Kidney tubule cell (primary cell): ENCODE measurements around the gene PLPP2.

Experiments used
- DNase-seq: peaks from one replicate; pipeline ENCODE4 v3.0.0-alpha.2; 2018; ENCODE audit warnings: low spot score

The PLPP2 gene

DNA sequence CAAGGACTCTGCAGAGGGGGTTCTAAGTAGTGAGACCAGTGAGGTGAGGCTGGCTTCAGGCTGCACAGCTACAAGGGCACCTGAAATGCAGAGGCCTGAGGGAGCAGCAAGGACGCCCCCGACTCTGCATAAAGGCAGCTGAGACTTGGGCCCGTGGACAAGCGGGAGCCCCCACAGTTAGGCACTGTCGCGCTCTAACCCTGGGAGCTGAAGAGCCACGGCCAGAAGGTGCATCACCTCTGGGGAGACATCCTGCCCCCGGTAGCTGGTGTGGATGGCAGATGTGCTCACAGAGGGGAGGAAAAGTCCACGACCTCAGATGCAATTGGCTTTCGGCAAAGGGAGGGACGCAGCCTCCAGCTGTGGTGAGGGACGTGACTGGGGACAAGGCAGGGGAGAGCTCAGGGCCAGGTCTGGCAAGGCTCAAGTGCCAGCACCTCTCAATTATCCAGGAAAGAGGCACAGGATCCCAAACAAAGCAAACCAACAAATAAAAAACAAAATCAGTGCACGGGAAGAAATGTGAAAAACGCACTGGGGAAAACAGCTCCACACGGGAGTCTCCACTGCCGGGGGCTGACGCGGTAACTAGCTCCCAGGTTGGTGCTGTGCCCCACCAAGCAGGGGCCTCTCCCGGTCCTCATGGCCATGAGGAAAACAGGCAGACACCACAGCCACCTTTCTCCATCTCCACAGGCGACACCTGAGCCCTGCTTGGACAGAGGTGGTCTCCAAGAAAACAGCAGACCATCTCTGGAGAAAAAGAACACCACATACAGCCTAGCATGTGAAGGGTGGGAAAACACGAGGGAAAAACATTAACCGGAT, 23.0 kb upstream of the PLPP2 start:
- no peak for DNase-seq

DNA sequence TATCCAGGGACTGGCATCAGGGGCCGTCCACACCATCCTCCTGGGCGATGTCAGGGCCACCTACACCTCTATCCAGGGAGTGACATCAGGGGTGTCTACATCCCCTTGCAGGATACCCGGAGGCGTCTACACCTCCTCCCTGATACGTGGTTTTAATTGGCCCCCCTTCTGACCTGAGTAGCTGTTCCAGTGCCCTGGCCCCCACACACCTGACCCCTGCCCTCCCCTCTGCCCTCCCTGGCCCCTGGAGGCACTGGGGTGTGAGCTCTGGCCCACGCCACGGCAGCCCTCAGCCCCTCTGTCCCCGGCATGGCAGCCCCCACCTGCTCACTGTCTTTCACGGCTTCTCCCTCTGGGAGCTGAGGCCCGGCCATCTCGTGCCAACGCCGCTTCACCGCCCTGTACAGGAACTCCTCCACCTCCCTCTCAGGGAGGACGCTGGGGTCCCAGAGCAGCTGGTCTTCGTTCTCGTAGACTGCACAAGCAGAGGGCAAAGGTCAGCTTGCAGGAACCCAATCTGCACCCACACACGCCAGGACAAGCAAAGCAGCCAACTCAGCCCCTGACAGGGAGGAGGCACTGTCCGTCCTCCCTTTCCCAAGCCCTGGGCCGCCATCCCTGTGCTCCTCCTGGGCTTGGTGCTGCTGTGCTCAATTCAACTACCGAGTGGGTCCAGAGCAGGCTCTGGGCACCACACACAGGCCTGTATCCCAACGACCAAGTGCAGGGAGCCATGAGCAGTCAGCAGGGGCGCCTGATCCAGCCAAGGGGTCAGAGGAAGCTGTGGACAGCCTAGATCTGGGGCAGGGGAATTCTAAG, 22.2 kb upstream of the PLPP2 start:
- no peak for DNase-seq

GRCh38 chr19:311813-312261, 20.6 kb upstream of the PLPP2 start:
- DNase-seq, result no peak

DNA sequence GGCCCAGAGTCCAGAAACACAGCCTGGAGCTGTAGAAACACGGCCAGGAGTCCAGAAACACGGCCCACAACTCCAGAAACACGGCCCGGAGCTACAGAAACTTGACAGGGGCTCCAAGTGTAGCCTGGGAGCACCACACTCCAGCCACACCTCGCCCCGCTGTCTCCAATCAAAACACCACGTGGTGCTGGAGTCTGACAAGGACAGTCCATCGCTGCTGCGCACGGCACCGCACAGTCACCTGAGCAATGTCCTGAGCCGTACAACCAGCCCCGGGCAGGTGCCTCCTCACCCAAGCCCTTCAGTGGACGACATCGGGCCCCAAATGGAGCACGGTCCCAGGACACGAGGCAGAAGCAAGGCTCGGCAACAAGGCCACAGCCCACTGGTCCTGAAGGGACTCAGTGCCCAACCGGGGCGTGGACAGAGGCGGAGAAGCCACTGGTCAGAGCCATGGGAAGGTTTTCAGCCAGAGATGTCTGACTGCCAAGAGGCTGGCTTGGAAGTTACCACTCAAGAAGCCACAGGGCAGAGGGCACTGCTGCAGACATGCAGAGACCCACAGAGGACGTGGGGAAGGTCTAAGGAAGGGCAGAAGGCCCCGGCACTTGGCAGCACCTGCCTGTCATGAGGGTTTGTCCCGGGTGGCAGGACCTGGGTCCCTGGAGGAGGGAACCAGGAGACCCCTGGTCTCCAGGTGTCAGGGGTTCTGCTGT, 19.7 kb upstream of the PLPP2 start:
- DNase-seq, result no peak

DNA sequence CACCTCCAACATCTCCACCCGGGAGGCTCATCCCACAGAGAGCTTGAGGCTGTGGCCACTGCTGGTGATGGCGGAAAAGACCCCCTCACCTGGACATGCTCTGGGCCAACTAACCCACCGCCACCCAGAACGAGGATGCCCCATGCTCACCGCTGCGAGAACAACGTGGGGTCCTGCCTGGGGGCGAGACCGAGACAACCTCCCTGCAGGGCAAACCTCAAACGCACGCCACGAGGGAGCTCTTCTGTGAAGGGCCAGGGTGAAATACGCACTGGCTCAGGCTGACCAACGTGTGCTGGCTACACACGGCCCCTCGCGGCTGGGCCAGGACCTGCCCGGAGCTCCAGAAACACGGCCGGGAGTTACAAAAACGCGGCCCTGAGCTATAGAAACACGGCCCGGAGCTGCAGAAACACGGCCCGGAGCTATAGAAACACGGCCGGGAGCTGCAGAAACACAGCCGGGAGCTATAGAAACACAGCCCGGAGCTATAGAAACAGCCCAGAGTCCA, 19.0 kb upstream of the PLPP2 start:
- no peak for DNase-seq

DNA sequence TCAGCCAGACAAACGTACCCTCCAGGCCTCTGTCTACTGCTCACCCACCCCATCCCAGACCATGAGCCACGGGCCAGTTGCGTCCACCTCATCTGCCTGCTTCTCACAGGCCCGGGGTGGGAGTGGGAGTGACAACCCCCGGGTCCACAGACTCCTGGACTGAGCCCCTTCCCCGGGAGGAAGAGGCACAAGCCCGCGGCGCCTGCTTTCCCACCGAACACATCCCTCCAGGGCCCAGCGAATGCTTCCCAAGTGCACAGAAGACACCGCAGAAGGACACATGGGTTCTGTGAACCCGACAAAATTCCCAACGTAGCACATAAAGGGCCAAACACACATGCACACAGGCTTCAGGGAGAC, 18.0 kb upstream of the PLPP2 start:
- DNase-seq, result no peak

DNA sequence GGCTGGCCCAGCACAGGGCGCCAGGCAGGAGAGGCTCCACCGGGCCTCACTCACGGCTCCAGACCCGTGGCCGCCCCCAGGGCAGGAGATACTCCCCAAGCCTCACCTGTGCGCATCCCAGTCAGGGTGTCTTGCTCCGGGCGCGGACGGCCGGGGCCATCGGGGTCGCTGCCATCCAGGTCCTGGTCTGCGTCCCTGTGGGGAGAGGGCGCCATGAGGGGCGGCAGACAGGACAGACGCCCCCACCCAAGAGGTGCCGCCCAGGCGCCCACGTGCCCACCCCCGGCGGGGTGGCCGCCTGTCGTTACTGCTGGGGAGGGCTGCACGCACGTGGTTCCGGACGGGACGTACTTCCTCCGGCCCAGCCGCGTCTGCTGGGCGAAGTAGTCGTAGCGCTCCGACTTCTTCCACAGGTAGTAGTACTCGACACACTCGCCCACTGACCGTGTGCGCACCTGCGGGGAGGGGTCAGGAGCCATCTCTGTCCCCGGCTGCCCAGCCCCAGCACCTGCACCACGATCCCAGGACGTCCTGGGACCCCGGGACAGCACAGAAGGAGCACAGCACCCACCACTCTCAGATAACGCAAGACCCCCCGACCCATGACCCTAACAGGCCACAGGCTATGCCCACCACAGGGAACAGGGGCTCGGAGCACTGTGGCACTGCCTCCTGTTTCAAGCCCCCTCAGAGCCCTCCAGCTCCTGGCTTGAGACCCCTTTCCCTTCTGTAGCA, 17.4 kb upstream of the PLPP2 start:
- no peak for DNase-seq

GRCh38 chr19:307793-308420, 16.7 kb upstream of the PLPP2 start:
- DNase-seq, result no peak

DNA sequence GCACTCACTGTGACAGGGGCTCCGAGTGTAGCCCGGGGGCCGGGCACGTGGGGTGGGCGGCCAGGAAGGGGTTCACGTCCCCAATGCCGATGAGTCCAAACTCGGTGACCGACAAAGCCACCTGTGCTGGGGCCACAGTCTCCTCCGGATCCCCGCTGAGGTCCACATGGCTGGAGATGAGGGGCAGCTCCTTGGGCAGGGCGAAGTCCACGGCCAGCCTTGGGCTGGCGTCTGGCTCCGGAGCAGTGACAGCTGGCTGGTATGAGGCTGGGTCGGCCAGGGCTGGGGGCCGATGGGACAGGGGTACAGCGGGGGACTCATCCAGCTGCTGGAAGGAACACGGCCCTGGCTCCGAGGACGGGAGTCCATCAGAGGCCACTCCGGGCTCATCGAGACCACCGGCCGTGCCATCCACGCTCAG, 15.9 kb upstream of the PLPP2 start:
- DNase-seq, result no peak

DNA sequence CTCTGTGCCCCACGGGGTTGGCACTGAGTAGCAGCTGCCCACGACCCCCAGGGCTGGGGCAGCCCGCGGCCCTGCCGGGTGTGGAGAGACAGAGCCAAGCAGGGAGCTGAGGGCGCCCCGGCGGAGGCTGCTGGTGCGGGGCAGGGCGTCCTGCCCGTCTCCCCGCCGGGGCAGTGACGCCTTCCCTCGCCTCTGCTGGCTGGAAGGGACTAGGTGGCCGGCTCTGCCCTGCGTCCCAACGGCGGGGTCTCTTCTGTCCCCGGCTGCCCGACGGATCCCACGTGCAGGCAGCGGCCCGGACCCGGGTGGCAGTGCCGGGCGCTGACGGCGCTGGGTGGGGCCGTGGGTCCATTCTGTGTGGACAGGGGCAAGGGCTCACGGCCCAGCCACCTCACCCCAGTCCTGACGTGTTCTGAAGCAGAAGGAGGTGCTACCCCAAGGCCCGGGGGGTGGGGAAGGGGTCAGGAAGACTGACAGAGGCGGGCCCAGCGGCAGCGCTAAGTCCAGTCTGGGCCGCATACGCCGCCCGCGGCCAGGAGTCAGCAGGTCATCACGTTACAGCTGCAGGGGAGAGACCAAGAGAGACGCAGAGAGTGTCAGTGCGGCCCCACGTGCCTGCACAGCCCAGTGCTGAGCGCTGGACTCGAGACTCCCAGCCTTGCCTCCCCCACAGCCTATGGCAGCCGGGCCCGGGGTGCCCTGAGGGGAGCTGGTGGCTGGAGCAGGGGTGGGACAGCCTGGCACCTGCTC, 15.1 kb upstream of the PLPP2 start:
- DNase-seq, result no peak

DNA sequence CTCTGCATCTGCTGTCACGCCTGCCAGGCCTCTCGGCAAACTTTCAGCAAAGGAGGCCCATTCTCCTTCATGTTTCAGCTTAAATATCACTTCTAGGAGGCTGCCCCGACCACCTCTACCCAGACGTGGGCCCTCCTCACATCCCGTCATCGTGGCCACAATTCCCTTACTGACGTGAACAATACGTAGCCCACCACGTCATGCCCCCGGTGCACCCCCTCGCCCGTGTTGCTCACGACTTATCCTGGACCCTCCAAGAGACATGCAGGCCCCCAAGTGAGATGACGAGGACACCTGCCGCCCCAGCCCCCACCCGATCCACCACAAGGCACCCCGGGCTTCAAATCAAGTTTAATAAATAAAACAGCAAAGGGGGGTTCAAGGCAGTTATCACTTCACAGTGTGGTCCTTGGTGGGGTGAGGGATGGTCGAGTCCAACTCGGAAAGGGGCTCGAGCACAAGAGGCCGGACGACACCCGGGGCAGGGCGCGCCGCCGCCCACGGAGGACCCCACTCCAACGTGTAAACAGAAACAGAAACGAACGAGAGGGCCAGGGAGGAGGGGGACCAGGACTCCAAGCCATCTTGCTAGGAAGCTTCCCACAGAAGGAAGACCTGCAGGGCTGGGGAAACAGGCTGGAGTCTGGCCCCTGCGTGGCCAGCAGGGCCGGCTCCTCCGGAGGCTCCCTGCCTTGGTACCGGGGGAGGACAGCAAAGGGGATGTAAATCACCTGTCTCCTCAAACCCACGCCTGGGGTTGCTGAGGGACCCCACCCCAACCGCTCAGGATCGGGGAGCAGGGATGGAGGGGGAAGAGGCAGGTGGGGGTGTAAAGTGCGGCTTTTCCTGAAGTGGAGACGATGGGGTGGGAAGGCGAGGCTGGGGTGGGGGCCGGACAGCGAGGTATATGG, 14.3 kb upstream of the PLPP2 start:
- no peak for DNase-seq

GRCh38 chr19:296476-297225, 5.4 kb upstream of the PLPP2 start:
- DNase-seq, result no peak

GRCh38 chr19:295687-296370, 4.6 kb upstream of the PLPP2 start:
- DNase-seq, result no peak

- DNase-seq, result peak; percentile 31
Observed at GRCh38 chr19:294946-295686, 3.9 kb upstream of the PLPP2 start.

GRCh38 chr19:294341-294945, 3.2 kb upstream of the PLPP2 start:
- DNase-seq, result peak; percentile 23

DNA sequence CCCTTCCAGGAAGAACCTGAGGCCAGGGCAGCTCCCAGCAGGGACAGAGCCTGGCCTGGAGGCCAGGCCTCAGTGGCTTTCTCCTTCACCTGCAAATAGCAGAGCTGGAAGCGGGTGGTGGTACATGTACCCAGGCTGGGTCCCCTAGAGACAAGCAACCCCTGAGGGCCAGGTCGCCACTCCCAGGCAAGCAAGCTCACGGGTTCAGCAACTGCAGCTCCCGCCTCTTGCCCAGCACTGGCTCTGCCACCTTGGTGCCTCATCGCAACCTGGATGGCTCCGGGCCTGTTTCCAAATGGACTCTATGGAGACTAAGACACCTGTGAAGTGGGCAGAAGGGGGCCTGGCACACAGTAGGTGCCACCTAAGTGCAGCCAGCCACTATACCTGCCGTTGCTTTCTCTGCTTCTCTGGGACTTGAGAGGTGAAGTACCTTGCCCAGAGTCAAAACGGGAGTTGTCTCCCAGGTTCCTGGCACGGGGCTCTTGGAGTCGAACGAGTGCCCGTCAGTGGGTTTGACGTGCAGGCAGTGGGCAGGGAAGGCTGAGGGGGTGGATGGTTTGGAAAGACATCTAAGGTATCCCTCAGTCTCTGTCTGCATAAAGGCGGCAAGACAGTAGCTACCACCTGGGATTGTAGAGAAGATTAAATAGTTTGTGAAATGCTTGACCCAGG, 2.4 kb upstream of the PLPP2 start:
- no peak for DNase-seq
